K562 (cell line): ENCODE results near the gene ZSWIM3. TPM values are rescaled to one million over a fixed set of nuclear protein-coding genes. Genes with fewer than 3 reads are reported as not detected.

Experiments used
- ATF7 ChIP-seq: fragments of 450-650 bp; IDR thresholded peaks from 2 replicates; pipeline ENCODE4 v1.7.1; 2014; ENCODE audit warnings: mild to moderate bottlenecking, moderate library complexity
- BDP1 ChIP-seq: IDR thresholded peaks from 3 replicates; pipeline ENCODE4 v1.6.1; 2011; ENCODE audit not compliant: insufficient read length, insufficient read depth
- CREB5 ChIP-seq: fragments of 250-450 bp; sonication (Bioruptor Pico); IDR thresholded peaks from 2 replicates; pipeline ENCODE4 v1.5.0; 2020; ENCODE audit warnings: mild to moderate bottlenecking
- DEAF1 ChIP-seq: fragments of 450-650 bp; formaldehyde crosslinking; IDR thresholded peaks from 2 replicates; pipeline ENCODE4 v1.4.0; 2020; ENCODE audit warnings: mild to moderate bottlenecking, moderate library complexity
- ERF ChIP-seq: fragments of 450-650 bp; formaldehyde crosslinking; IDR thresholded peaks from 2 replicates; pipeline ENCODE4 v1.4.0; 2020; ENCODE audit warnings: mild to moderate bottlenecking, mixed read lengths
- HOXB6 ChIP-seq: fragments of 250-450 bp; sonication (Bioruptor Pico); IDR thresholded peaks from 2 replicates; pipeline ENCODE4 v1.5.1; 2022; ENCODE audit warnings: mild to moderate bottlenecking, borderline replicate concordance
- IRF1 ChIP-seq: sonication (generic); formaldehyde crosslinking; IDR thresholded peaks from 2 replicates; pipeline ENCODE4 v1.8.0; 2022; ENCODE audit warnings: missing genetic modification reagents, mild to moderate bottlenecking, borderline replicate concordance
- KAT8 ChIP-seq: fragments of 450-650 bp; IDR thresholded peaks from 2 replicates; pipeline ENCODE4 v1.6.1; 2016; ENCODE audit warnings: low read depth, mild to moderate bottlenecking
- KDM1A ChIP-seq, 2 experiments: fragments of 450-650 bp; IDR thresholded peaks; 2 replicates each; pipeline ENCODE4 v1.6.1; 2016; ENCODE audit warnings: mild to moderate bottlenecking in 2 of 2
- KLF16 ChIP-seq: IDR thresholded peaks from 2 replicates; pipeline ENCODE4 v1.6.1; 2016; ENCODE audit warnings: antibody characterized with exemption
- MEIS2 ChIP-seq: fragments of 450-650 bp; IDR thresholded peaks from 2 replicates; pipeline ENCODE4 v1.6.1; 2014; ENCODE audit warnings: mild to moderate bottlenecking; ENCODE audit not compliant: partially characterized antibody
- NFYB ChIP-seq: IDR thresholded peaks from 2 replicates; pipeline ENCODE4 v1.6.1; 2011; ENCODE audit warnings: mild to moderate bottlenecking, moderate library complexity; ENCODE audit not compliant: insufficient read length; ENCODE audit errors: extremely low read depth
- POLR2AphosphoS2 ChIP-seq: IDR thresholded peaks from 2 replicates; pipeline ENCODE4 v1.6.1; 2012; ENCODE audit warnings: low read length, improper control_type of control experiment
- PTBP1 ChIP-seq: fragments of 200-400 bp; formaldehyde crosslinking; IDR thresholded peaks from 2 replicates; pipeline ENCODE4 v1.6.1; 2017; ENCODE audit warnings: low read depth, low read length
- PYGO2 ChIP-seq: fragments of 450-650 bp; IDR thresholded peaks from 2 replicates; pipeline ENCODE4 v1.6.1; 2016; ENCODE audit warnings: mild to moderate bottlenecking, missing genetic modification characterization, moderate library complexity, missing compliant biosample characterization
- RCOR1 ChIP-seq, 2 experiments: IDR thresholded peaks; 2 replicates each; pipeline ENCODE4 v1.6.1; 2012; ENCODE audit warnings: low read depth in 2 of 2, low read length in 2 of 2, borderline replicate concordance in 1 of 2, improper control_type of control experiment in 1 of 2
- TFAP4 ChIP-seq: sonication (generic); formaldehyde crosslinking; IDR thresholded peaks from 2 replicates; pipeline ENCODE4 v1.8.0; 2022; ENCODE audit warnings: missing genetic modification reagents, mild to moderate bottlenecking, moderate library complexity, borderline replicate concordance
- ZFX ChIP-seq: sonication (generic); formaldehyde crosslinking; IDR thresholded peaks from 2 replicates; pipeline ENCODE4 v1.8.0; 2022; ENCODE audit warnings: mild to moderate bottlenecking, missing genetic modification reagents, moderate library complexity
- ZNF253 ChIP-seq: fragments of 250-450 bp; sonication (Bioruptor Pico); conservative IDR thresholded peaks from 2 replicates; pipeline ENCODE4 v1.6.1; 2021; ENCODE audit warnings: mild to moderate bottlenecking
- ZNF282 ChIP-seq: sonication (generic); formaldehyde crosslinking; IDR thresholded peaks from 2 replicates; pipeline ENCODE4 v1.8.1; 2023; ENCODE audit warnings: missing genetic modification reagents
- ZNF3 ChIP-seq: fragments of 250-450 bp; sonication (Bioruptor Pico); IDR thresholded peaks from 2 replicates; pipeline ENCODE4 v1.5.0; 2021; ENCODE audit warnings: mild to moderate bottlenecking, moderate library complexity
- ZNF311 ChIP-seq: fragments of 250-450 bp; sonication (Bioruptor Pico); IDR thresholded peaks from 2 replicates; pipeline ENCODE4 v1.4.0; 2020; ENCODE audit warnings: mild to moderate bottlenecking, moderate library complexity
- ZNF316 ChIP-seq: fragments of 450-650 bp; IDR thresholded peaks from 2 replicates; pipeline ENCODE4 v1.6.1; 2016
- ZNF766 ChIP-seq: fragments of 200-800 bp; sonication (Bioruptor generic); conservative IDR thresholded peaks from 2 replicates; pipeline ENCODE4 v1.6.1; 2016; ENCODE audit warnings: missing genetic modification characterization, missing compliant biosample characterization
- polyA plus RNA-seq, 8 experiments: library from polyadenylated mRNA; depleted of rRNA in 4 of 8; stranded (reverse) in 5 of 8; unstranded in 3 of 8; fragments of >200 nt; fragmentation: Nextera tagmentation in 2 of 8; fragmentation: Illumina TruSeq in 1 of 8; extraction: Ambion mirVana in 2 of 8; extraction: Trizol in 1 of 8; gene quantifications; 2 replicates each; pipeline versions ENCODE4 v1.2.1 to v1.2.3, GENCODE V29; 2011 to 2014; ENCODE audit warnings: inconsistent platforms in 1 of 8, missing spikeins in 1 of 8
- total RNA-seq, 7 experiments: library from RNA; depleted of rRNA in 6 of 7; stranded (reverse); fragments of >200 nt in 6 of 7; fragmentation: Illumina TruSeq in 2 of 7; extraction: Trizol in 2 of 7; gene quantifications; 2 replicates each; pipeline versions ENCODE4 v1.2.1 to v1.2.3, GENCODE V29; 2011 to 2021; ENCODE audit warnings: low replicate concordance in 1 of 7

Gene ZSWIM3
- total and polyA plus RNA-seq, 9 of the 15 experiments (the other 6 are each of a cell fraction or from before 2014, with no cell fraction given): 1.7 to 4.3 (median 2.9) TPM

GRCh38 chr20:45818239-45818638, 39.2 kb upstream of the ZSWIM3 start (continued):
- TF ChIP-seq TFAP4 (CRISPR knock-in tag) (no peak), ATF7 (no peak), PYGO2 (tag) (no peak), ZNF282 (CRISPR knock-in tag) (no peak), ERF (no peak), BDP1 (no peak), IRF1 (CRISPR knock-in tag) (no peak), DEAF1 (CRISPR knock-in tag) (no peak), HOXB6 (CRISPR knock-in tag) (no peak), CREB5 (CRISPR knock-in tag) (no peak), MEIS2 (no peak), ZNF766 (CRISPR knock-in tag) (no peak), ZFX (CRISPR knock-in tag) (no peak), POLR2AphosphoS2 (no peak), ZNF3 (CRISPR knock-in tag) (no peak), KLF16 (0 out of 2 replicates have a peak, but pooled peaks have one; percentile 9), ZNF316 (no peak), ZNF253 (CRISPR knock-in tag) (no peak), PTBP1 (no peak), NFYB (no peak), ZNF311 (CRISPR knock-in tag) (no peak), RCOR1 (IDR thresholded peaks at IDR 0.05; ENCODE audit: borderline replicate concordance in 1 of 2, low read depth in 2 of 2, low read length in 2 of 2) (peak in 1 of 2 experiments; percentile 78; a peak in 2 of 4 replicates), KAT8 (no peak), KDM1A (IDR thresholded peaks at IDR 0.05) (peak; percentile 44 to 72; a peak in 3 of 4 replicates)
